M059J (cell line): ENCODE data around the gene SCRG1. TPM values are rescaled to one million over a fixed set of nuclear protein-coding genes. Genes with fewer than 3 reads are reported as not detected.

Experiments
- DNase-seq: peaks from one replicate; pipeline ENCODE4 v3.0.0-alpha.2; 2012; ENCODE audit warnings: low read depth
- total RNA-seq: library from RNA; depleted of rRNA; stranded (reverse); fragments of >200 nt; shearing (Covaris generic); gene quantifications from 2 replicates; pipeline ENCODE4 v1.2.3, GENCODE V29; 2014; rRNA removed

The SCRG1 gene
- total RNA-seq, 1 experiment from 2014 or later = not detected

DNA sequence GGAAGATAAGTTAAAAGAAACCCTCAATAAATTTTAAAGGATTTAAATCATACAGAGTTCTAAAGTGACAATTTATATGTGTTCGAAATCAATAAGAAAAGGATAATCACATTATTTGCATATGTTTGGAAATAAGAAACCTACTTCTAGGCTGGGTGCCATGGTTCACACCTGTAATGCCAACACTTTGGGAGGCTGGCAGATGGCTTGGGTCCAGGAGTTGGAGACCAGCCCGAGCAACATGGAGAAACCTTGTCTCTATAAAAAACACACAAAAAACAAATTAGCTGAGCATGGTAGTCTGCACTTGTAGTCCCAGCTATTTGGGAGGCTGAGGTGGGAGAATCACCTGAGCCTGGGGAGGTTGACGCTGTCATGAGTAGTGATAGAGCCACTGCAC is 36.2 kb downstream of the SCRG1 start:
- no peak for DNase-seq

DNA sequence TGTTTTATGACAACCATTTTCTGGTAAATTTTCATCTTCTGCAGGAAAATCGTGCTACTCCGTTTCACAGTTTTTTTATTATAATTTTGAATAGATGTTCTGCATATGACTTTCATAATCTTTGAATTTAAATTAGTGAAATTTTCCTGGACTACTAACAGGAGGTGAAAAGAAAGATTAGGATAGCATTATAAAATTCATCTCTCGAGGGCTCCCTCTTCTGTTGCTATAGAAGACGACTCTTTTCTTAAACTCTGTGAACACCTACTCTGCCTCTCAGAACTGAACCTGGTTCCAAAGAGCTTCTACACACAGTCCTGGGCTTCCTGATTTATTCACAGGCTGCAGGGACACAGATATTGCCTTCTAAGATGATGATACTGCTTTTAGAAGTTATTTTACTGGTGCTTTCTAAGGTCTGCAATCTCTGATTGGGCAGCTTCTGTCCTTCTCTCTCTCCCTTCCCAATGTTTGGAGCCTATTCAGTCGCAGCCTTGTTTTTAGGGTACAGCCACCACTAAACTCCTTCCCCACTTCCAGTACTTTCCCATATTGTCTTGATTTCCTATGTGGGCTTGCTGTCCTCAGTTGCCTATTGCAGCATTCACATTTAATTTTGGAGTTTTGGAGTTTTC is 38.2 kb downstream of the SCRG1 start:
- DNase-seq = peak; percentile 32

DNA sequence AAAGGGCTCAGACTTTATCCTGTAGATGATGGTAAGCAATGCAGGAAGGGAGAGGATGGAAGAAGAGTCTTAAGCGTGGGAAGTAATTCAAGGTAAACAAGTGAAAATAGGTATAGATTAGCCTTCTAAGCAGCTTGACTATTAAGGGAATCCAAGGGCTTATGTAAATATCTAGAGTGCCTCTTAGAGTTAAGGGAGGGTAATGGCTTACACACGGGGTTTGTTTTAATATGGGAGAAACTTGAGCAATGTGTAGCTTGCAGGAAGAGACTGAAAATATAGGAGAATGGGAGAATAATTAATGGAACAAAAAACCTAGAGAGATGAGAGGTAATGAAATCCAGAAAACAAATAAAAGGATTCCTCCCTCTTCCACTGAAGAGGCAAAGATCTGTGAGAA is 41.0 kb downstream of the SCRG1 start:
- DNase-seq = no peak

DNA sequence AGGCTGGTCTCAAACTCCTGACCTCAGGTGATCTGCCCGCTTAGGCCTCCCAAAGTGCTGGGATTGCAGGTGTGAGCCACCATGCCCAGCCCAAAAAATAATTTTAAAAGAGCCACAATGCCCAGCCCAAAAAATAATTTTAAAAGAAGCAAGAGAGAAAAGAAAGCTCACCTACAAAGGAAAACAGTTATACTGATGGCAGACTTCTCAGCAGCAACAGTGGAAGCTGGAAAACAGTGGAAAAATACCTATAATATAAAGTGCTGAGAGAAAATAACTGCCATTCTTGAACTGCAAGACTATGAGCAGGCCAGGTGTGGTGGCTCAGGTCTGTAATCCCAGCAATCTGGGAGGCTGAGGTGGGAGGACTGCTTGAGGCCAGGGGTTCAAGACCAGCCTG is 51.4 kb downstream of the SCRG1 start:
- DNase-seq = no peak

DNA sequence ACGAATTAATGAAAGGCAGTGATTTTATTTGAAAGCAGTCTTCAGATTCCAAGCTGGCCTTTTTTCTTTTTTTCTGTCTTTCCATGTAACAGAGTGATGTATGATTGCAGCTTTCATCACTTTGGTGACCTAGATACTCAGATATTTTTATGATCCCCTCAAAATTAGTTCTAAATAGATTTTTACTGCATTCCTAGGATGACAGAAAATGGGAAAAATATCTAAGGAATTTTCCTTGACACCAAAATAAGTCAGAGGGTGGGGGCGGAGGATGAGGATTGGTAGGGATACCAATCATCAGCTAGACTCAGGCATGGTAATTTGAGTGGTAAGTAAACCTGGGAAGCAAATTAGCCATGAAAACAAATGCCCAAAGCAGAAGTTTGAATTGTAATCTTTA is 52.8 kb downstream of the SCRG1 start:
- peak; percentile 83 for DNase-seq

DNA sequence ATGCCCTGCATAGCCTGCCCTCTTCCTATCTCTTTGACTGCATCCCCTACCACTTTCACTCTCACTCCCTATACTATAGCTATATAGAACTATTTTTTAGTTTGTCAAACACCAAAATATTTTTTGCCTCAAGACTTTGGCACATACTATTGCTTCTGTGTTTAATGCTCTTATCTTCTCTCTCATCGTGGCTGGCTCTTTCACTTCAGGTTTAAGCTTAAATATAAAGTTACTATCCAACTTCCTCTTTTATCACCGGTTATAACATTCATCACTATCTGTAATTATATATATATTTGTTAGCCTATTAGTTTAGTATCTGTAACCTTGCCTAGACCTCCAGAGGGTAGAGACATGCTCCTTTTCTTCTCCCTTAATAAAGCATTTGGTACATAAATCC is 53.3 kb downstream of the SCRG1 start:
- no peak for DNase-seq

DNA sequence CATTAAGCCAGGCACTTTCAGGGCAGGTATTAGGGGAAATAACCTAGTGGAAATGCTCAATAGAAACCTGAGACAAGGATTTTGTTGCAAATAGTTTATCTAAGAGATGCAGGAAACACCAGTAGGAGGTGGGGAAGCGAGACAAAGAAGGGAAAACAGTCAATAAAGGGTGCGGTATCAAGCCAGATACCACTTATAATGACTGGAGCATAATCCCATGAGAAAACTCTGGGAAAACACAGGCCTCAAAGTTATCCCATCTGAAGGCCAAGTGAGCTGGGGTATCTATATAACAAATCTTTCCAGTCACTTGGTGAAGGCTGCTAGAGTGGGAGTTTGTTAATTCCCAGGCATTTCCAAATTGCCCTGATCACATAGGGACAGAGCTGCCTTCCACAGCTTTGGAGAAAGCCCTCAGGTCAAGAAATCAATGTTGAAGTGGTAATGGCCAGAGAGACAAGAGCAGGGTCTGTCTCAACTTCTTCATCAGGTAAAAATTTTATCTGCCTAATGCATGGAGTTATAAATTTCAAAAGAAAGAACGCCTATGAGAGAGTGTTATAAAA is 55.0 kb downstream of the SCRG1 start:
- DNase-seq = no peak

DNA sequence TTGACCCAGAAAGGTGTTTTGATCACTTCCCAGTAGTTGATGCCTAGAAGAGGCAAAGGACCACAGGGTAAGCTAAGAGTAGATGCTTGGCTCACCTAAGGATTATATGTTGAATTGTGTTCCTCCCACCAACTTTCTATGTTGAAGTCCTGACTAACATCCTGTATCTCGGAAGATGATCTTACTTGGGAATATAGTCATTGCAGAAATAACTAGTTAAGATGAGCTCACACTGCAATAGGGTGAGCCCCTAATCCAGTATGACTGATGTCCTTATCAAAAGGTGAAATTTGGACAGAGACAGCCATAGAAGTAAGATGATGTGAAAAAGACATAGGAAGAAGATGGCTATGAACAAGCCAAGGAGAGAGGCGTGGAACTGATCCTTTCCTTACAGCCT is 61.5 kb downstream of the SCRG1 start:
- DNase-seq = no peak

DNA sequence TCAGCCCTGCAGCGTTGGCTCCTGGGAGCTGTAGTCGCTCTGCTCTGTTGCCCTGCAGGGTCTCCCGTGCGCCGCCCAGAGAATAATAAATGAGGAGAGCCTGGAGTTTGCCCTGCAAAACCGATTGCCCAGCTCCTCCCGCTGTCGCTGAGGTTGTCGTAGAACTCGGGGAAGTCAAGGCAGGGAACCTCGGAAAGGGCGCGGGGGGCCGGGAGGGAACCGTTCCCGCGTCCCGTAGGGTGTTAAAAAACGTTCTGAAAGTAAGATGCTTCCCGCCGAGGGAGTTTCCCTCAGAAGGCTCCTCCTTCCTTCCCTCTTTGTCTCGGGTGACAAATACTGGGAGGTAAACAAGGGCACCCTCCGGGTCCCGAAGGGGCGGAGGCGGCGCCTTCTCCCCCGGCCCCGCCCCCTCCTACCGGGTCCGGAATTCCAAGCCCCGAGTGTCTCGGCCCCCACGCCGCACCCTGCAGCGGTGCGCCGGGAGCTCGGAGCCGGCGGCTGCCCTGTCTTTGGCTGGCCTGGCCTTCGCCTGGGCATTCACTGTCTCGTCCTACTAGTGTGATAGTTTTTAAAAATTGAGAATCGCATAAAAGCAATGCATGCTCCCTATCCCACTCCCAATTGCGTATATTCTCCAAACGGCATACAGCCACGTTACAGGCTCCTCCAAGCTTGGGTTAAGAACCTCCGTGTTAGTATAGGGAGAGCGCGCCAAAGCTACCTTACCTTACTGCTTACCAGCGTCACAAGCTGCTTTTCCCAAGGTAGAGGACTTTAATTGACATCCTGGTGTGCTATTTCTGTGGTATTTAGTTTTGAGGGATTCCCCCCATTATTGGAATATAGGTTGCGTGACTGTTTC is 63.8 kb downstream of the SCRG1 start:
- peak; percentile 90 for DNase-seq

Other genes starting within 250 kb of the SCRG1 start
- gene GALNT7, start 230.3 kb downstream of the SCRG1 start, total RNA-seq = 23.8 and 37.6 TPM in 2 replicates
- gene HMGB2, start 64.8 kb downstream of the SCRG1 start, total RNA-seq = 168 and 224 TPM in 2 replicates
- gene SAP30, start 28.2 kb downstream of the SCRG1 start, total RNA-seq = 25.0 and 46.4 TPM in 2 replicates
- gene HAND2, start 131.1 kb upstream of the SCRG1 start, total RNA-seq = not detected in 2 replicates